HL-60 (cell line): Measurements from ENCODE around the gene SDC4.

Experiments used
- GABPA ChIP-seq: IDR thresholded peaks from 2 replicates; pipeline ENCODE4 v1.6.1; 2012; ENCODE audit warnings: low read depth
- SPI1 ChIP-seq: IDR thresholded peaks from 2 replicates; pipeline ENCODE4 v1.6.1; 2012; ENCODE audit warnings: low read depth, mild to moderate bottlenecking, borderline replicate concordance
- TF ChIP-seq, protein P1 (sequence below): IDR thresholded peaks from one replicate; pipeline ENCODE4 v1.5.1; 2011; ENCODE audit warnings: low read length, control low read depth, inconsistent platforms; ENCODE audit not compliant: insufficient read depth
- TF ChIP-seq, protein P2 (sequence below): IDR thresholded peaks from 2 replicates; pipeline ENCODE4 v1.6.1; 2012; ENCODE audit warnings: low read depth; ENCODE audit not compliant: insufficient replicate concordance

- TF ChIP-seq, protein P1, sequence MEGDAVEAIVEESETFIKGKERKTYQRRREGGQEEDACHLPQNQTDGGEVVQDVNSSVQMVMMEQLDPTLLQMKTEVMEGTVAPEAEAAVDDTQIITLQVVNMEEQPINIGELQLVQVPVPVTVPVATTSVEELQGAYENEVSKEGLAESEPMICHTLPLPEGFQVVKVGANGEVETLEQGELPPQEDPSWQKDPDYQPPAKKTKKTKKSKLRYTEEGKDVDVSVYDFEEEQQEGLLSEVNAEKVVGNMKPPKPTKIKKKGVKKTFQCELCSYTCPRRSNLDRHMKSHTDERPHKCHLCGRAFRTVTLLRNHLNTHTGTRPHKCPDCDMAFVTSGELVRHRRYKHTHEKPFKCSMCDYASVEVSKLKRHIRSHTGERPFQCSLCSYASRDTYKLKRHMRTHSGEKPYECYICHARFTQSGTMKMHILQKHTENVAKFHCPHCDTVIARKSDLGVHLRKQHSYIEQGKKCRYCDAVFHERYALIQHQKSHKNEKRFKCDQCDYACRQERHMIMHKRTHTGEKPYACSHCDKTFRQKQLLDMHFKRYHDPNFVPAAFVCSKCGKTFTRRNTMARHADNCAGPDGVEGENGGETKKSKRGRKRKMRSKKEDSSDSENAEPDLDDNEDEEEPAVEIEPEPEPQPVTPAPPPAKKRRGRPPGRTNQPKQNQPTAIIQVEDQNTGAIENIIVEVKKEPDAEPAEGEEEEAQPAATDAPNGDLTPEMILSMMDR, result no peak
- TF ChIP-seq, protein P2, sequence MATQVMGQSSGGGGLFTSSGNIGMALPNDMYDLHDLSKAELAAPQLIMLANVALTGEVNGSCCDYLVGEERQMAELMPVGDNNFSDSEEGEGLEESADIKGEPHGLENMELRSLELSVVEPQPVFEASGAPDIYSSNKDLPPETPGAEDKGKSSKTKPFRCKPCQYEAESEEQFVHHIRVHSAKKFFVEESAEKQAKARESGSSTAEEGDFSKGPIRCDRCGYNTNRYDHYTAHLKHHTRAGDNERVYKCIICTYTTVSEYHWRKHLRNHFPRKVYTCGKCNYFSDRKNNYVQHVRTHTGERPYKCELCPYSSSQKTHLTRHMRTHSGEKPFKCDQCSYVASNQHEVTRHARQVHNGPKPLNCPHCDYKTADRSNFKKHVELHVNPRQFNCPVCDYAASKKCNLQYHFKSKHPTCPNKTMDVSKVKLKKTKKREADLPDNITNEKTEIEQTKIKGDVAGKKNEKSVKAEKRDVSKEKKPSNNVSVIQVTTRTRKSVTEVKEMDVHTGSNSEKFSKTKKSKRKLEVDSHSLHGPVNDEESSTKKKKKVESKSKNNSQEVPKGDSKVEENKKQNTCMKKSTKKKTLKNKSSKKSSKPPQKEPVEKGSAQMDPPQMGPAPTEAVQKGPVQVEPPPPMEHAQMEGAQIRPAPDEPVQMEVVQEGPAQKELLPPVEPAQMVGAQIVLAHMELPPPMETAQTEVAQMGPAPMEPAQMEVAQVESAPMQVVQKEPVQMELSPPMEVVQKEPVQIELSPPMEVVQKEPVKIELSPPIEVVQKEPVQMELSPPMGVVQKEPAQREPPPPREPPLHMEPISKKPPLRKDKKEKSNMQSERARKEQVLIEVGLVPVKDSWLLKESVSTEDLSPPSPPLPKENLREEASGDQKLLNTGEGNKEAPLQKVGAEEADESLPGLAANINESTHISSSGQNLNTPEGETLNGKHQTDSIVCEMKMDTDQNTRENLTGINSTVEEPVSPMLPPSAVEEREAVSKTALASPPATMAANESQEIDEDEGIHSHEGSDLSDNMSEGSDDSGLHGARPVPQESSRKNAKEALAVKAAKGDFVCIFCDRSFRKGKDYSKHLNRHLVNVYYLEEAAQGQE, result no peak
- TF ChIP-seq GABPA, result no peak
- TF ChIP-seq SPI1, result no peak
Measured at GRCh38 chr20:45344168-45344860, 3.9 kb downstream of the SDC4 start.
